Posterior cingulate gyrus (tissue), 11 donors: ENCODE data around the gene PDE9A.
A peak's percentile ranks its signal among the peaks of the same experiment; 100 is the strongest.

Experiments used
- DNase-seq, 10 donors: peaks; one replicate each; pipeline versions ENCODE4 v3.0.0 to v3.0.0-alpha.2; 2020 to 2021; ENCODE audit warnings: mixed read lengths in 3 of 10
- intact Hi-C: fragments of 100-400 bp; cut with DNase I; formaldehyde crosslinking; loops from one replicate; pipeline ENCODE4 v1.15.1; 2023

PDE9A gene

DNA sequence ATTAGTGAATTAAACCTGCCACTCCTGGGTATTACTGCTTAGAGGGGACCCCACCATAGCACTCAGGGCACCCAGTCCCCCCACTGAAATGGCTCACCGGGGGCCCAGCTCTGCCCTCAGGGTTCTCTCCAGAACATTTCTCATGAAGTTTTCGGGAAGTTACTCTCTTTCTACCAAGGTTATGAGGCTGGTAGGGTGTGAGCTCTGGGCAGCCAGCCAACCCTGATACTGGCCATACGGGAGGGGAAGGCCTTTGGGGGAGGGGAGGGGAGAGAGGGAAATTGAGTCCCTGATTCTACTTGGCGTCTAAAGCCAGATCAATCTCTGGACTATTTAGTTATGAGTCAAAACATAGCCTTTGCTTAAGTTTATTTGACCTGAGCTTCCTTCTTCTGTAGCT, 12.9 kb upstream of the PDE9A start:
- intact Hi-C loops, result no loop called here
- peak in 3 of 10 donors; percentile 44 to 59 (median 55) for DNase-seq

DNA sequence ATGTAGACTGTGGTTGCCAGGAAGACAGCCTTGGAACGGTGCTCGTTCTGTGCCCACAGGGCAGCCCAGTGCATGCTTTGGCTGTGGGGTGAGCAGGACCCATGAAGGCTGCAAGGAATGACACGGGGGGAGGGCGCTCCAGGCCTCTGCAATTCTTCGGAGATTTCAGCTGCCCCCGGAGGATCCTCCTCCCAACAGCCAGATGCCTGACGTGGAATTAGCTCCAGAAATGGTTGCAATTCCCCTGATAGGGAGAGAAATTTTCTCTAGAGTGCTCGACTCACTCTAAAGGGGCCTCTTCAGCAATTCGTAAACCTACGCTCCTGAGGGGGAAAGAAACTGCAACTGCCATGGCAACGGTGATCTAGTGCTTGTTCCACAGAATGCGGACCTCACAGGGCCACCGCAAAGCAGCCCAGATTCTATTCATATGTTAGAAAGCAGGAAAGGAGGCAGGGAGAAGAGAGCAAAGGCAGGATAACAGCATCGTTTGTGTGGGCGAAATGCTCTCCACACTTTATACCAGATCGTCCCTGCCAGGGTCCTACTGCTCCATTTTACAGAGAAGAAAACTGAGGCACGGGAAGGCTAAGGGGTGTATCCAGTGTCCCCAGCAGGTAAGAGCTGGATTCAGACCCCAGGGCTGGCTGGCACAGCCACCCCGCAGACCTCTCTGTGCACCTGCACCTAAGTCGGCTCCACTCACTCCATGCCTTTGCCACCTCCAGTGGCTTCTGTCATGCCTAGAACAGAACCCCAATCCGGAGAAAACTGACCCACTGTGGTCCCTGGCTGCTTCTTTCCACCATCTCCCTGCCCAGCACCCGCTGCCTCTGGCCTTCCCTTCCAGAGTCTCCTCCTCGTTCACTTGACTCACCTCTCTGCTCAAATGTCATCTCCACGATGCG, 11.9 kb upstream of the PDE9A start:
- intact Hi-C loops, result no loop called here
- DNase-seq, result peak in 4 of 10 donors; percentile 26 to 85 (median 78)

- intact Hi-C loops, result no loop called here
- peak in 4 of 10 donors; percentile 9 to 58 (median 40) for DNase-seq
These were observed 11.1 kb upstream of the PDE9A start for GRCh38 chr21:42642219-42642745.

DNA sequence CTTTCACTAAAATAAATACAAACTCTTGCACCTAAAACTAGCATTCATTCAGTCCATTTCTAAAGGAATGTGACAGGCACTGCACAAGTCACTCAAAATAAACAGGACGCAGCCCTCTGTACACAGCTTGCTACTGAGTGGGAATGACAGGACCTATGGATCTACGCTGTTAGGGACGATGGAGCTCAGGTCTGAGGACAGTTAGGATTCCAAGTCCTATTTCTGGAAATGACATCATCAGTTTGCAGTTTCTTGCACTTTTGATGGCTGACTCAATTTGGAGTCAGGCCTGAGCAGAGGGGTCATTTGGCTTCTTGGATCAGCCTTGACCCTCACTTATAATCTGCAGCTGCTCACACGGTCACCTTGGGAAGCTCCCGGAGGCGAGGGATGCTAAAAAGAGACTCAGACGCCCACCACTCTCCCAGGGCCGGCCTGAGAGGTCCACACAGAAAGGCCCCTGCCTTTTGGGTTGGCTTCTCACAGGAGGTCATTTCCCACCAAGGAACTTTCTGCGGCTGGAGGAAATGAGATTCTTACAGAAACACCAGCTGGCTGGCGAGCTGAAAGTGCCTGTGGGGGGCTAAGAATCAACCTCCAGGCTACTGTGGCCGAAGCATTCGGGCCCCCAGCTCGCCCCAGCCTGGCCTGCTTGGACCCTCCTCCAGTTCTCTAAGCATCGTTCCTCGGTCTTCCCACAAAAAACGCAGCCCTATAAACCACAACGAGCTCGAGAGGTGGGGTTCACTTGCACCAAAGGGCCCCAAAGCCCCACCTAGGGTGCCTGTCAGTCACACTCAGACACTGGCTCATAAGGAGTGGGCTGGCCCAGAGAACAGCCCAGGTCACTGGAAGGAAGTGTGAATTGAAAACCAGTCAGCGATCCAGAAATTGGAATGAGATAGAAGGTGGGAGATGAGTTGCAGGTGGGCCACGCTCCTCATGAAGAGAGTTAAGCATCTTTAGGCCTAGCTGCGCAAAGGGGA, 8.9 kb upstream of the PDE9A start:
- intact Hi-C loops, result no loop called here
- peak in 5 of 10 donors; percentile 4 to 62 (median 42) for DNase-seq

DNA sequence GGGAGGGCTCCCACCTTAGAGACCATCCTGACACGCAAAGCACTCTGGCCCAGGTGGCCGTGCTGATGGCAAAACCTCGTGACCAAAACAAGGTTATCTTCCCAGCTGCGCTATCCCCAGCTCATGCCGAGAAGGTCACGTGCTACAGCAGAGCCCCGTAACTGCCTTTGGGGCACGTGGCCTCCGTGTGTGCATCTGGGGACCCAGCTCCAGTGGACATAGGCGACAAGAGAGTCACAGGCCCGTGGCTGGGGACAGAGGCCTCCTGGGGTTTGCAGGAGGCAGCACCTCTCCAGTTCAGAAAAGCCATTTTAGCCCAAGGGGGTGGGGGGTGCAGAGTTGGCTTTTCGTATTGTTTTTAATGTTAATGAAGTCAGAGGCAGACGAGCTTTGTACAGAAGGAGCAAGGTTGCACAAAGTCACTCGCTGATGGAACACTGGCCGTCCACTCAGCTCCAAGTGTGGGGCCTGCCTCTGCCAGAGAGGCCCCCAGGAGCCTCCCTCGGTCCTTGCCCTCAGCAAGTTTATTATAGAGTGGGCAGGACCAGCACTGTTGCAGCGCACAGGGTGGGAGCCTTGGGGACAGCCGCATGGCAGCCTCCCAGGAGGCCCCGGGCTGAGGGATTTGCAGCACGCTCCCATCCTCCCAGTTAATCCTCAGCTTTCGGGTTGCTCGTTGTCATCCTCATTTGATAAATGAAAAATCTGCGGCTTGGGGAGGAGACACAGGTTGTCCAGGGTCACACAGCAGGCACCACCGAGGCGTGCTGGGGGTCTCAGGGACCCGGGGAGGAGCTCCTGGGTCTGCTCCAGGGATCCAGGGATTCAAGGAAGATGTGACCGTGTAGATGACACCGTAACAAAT, 8.0 kb upstream of the PDE9A start:
- intact Hi-C loops, result no loop called here
- DNase-seq, result peak in 5 of 10 donors; percentile 3 to 72 (median 55)

GRCh38 chr21:42646076-42646825, 7.2 kb upstream of the PDE9A start:
- intact Hi-C loops, result no loop called here
- DNase-seq, result peak in 5 of 10 donors; percentile 1 to 57 (median 45)

DNA sequence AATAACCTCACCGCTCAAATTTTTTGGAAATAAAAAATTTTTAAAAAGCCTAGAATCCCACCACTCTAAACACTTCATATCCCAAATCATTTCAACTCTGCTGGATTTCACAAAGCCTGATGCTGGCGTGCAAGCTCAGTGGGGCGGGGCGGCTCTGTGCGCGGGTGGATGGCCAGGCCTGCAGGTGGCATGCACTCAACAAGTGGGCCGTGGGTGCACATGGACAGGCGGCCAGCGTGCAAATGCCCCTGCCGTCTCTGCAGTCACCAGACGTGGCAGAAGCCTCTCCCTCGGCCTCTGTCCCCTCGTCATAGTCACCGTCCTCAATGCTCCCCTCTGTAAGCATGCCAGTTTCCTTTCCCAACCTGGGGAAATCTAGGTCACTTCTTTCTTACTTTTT, 6.6 kb upstream of the PDE9A start:
- intact Hi-C loops, result no loop called here
- peak in 5 of 10 donors; percentile 5 to 82 (median 72) for DNase-seq

GRCh38 chr21:42648606-42649005, 4.8 kb upstream of the PDE9A start:
- intact Hi-C loops, result no loop called here
- no peak for DNase-seq

- intact Hi-C loops, result loop anchor here (10.0 kb wide), 2 partner anchors 55 to 215 kb away; no protein-coding TSS in a partner anchor
- peak in 5 of 10 donors; percentile 6 to 61 (median 30) for DNase-seq
These were observed 4.0 kb upstream of the PDE9A start for GRCh38 chr21:42649122-42650032.

DNA sequence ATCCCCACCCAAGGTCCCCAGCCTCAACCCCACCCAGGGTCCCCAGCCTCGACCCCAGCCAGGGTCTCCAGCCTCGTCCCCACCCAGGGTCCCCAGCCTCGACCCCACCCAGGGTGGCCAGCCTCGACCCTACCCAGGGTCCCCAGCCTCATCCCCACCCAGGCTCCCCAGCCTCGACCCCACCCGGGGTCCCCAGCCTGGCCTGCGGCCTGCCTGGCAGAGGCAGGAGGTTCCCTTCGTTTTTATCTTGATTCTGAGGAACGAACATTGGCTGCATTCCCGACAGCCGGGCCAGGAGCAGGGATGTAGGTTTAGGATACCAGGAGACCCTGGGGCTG, 3.4 kb upstream of the PDE9A start:
- DNase-seq, result peak in 4 of 10 donors; percentile 19 to 74 (median 42)
- intact Hi-C loops, result loop anchor here (10.0 kb wide), 2 partner anchors 55 to 215 kb away; no protein-coding TSS in a partner anchor

DNA sequence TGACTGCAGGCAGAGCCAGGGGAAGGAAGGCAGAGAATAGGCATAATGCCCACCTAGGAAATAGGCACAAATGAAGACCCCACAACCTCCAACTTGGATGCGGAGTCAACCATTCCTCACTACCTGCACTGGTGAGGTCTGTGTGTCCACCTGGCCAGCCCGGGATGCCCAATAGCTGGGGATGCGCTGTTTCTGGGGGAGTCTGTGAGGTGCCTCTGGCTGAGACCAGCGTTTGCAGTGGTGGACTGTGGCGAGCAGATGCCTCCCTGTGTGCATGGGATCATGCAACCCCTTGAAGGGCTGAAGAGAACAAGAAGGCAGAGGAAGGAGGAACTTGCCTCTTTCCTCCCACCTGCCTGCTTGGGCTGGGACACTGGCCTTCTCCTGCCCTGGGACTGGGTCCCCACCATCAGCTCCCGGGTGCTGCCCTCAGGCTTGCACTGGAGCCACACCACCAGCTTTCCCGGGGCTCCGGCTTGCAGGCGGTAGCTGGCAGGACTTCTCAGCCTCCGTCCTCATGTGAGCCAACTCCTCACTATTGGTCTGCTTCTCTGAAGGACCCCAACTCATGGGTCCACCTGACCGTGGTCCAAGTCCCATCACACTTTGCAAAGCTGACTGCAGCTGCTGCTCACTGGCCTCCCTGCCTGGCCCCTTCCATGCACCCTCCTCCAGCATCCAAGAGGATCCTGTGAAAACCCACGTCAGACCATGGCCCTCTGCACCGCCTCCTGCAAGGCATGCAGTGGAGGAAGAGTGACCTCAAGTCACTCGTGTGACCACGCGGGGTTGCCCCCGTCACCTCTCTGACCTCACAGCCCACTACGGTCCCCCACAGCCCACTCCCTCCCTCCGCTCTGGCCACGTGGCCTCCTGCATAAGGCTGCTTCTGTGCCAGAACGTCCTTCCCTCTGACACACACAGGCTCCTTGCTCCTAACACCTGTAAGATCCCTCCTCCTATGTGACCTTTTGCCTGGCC, 2.7 kb upstream of the PDE9A start:
- DNase-seq, result peak in 4 of 10 donors; percentile 15 to 79 (median 66)
- intact Hi-C loops, result loop anchor here (10.0 kb wide), 2 partner anchors 56 to 214 kb away; no protein-coding TSS in a partner anchor

GRCh38 chr21:42651515-42652401, 1.7 kb upstream of the PDE9A start:
- intact Hi-C loops, result loop anchor here (10.0 kb wide), 2 partner anchors 57 to 213 kb away; no protein-coding TSS in a partner anchor
- DNase-seq, result peak in 4 of 10 donors; percentile 31 to 86 (median 78)

DNA sequence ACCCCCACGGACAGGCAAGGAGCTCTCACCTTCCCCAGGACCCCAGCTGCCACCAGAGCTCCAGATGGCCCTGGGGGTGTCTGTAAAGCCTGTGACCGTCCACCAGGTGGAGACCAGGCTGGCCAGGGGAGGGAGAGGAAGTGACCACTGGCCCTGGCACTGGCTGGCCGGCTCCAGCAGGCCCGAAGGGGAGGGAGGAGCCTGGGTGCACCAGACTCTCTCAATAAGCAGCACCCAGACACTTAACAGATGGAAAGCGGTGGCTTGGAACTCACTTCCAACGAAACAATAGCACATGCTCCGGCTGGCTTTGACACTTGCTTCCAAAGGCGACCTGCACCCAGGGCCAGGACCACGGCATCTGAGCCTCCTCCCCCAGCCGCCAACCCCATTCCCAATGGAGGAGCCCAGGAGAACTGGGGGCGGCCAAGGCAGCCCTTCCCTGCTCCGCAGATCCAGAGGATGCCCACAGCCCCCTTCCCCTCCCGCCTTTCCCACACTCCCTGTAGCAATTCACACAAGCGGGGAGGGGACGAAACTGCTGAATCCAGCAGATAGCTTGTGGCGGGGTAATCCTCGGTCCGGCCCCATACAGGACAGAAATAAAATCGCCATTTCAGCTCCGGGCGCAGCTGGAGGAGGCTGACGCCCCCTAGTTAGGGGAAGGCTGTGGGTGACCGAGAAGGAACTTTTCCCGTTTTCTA, 742 bp upstream of the PDE9A start:
- DNase-seq, result peak in 9 of 10 donors; percentile 33 to 94 (median 64)
- intact Hi-C loops, result loop anchor here (10.0 kb wide), 2 partner anchors 58 to 212 kb away; no protein-coding TSS in a partner anchor

DNA sequence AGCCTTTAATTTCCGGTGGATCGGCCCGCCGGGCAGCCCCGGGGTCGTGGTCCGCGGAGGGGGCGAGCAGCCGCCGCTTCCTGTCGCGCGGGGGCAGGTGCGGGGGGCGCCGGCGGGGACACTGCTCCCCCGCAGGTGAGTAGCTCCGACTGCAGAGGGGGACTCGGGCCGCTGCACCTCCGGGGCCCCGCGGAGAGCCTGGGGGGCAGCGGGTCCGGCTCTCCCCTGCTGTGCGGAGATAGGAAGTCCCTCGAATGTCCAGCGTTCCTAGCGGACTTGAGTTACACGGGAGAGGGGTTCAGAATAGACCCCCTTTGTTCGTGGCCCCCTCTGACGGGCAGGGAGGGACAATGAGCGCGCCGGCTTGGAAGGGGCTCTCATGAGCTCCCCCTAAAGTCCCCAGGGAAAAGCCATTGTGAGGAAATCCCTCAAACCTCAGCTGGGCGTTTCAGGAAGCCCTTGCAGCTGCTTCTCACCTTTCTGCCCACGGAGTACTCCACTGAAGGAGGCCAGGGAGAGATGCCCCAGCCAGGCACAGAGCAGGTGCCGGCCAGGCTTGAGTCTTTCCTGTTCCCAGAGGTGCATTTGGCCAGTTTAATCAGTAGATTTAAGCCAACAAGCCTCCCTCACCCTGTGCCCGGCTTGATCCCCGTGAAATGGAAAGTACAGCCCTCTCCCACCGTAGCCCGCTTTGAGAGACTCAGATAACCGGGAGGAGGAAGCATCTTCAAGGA, 925 bp downstream of the PDE9A start:
- peak in 4 of 10 donors; percentile 25 to 77 (median 63) for DNase-seq
- intact Hi-C loops, result loop anchor here (2.0 to 10.0 kb wide), 3 partner anchors 60 to 210 kb away; no protein-coding TSS in a partner anchor
